Measurements from ENCODE around the gene TMPRSS5.

GRCh38 chr11:113722934-113723333 is 16.8 kb upstream of the TMPRSS5 start:
- TF ChIP-seq YY1 (IDR thresholded peaks at IDR 0.05; ENCODE audit: insufficient read depth, insufficient read length) (no peak), ZNF274 (IDR thresholded peaks at IDR 0.05; ENCODE audit: low read depth, low read length) (no peak), SUZ12 (IDR thresholded peaks at IDR 0.05; ENCODE audit: extremely low read depth, insufficient read depth, insufficient read length) (no peak)

Measured in NT2/D1 (cell line).